HepG2 (cell line): ENCODE data around the gene PLEKHA8. TPM values are rescaled to one million over a fixed set of nuclear protein-coding genes. Genes with fewer than 3 reads are reported as not detected.
A peak's percentile ranks its signal among the peaks of the same experiment; 100 is the strongest.

Experiments used
- ATAC-seq: fragments of 200-7000 bp; cut with Tn5 transposase; 3 replicates; pipeline ENCODE4 v1.9.1; 2020; ENCODE audit warnings: mild to moderate bottlenecking, moderate library complexity
- BruUV-seq: library from RNA; stranded (reverse); fragments of 400-500 nt; replicated peaks from 2 replicates; lab custom pipeline; 2021; lab: Mats Ljungman, UMichigan
- CTCF ChIA-PET: fragments of 300-600 bp; formaldehyde crosslinking; extraction: SDS; loops from one replicate; lab custom pipeline; 2021; ENCODE audit warnings: low total read pairs, inconsistent platforms, low intra/inter-chr PET ratio; lab: Yijun Ruan, JAX
- POLR2A ChIA-PET: fragments of 350-600 bp; sonication (Branson Sonifier 250); formaldehyde crosslinking; loops from one replicate; lab custom pipeline; 2020; ENCODE audit warnings: antibody characterized with exemption, inconsistent platforms; lab: Yijun Ruan, JAX
- DNase-seq: peaks from one replicate; pipeline ENCODE4 v3.0.0-alpha.2; 2015; ENCODE audit warnings: low spot score
- FAIRE-seq: peaks from 3 replicates; lab custom pipeline; 2011; peaks lifted over from hg19 to GRCh38; lab: Jason Lieb, UNC
- H2AFZ ChIP-seq: one replicate; pipeline ENCODE4 v1.6.1; 2011; ENCODE audit warnings: low read length, inconsistent platforms
- H3K27ac ChIP-seq: fragments of 300-600 bp; 3 replicates; pipeline ENCODE4 v1.8.0; 2011; ENCODE audit warnings: mixed run types, mild to moderate bottlenecking, mixed read lengths, low read length, inconsistent platforms; ENCODE audit not compliant: insufficient read depth; ENCODE audit errors: extremely low read length
- H3K27me3 ChIP-seq, 2 experiments: fragments of 200-600 bp in 1 of 2; 2 replicates in 1 of 2; 3 replicates in 1 of 2; pipeline versions ENCODE4 v1.6.0 to v1.8.0; 2011; ENCODE audit warnings: low read length in 2 of 2, mild to moderate bottlenecking in 2 of 2, moderate library complexity in 2 of 2, inconsistent platforms in 1 of 2; ENCODE audit not compliant: insufficient read depth in 2 of 2, control insufficient read depth in 1 of 2
- H3K36me3 ChIP-seq, 2 experiments: fragments of 200-600 bp in 1 of 2; replicated peaks in 1 of 2; 2 replicates in 1 of 2; 3 replicates in 1 of 2; pipeline versions ENCODE4 v1.5.1 to v1.8.0; 2011; ENCODE audit warnings: low read length in 2 of 2, inconsistent platforms in 1 of 2; ENCODE audit not compliant: insufficient read depth in 2 of 2, control insufficient read depth in 1 of 2
- H3K4me1 ChIP-seq: 2 replicates; pipeline ENCODE4 v1.5.1; 2012; ENCODE audit warnings: low read length, inconsistent platforms; ENCODE audit not compliant: insufficient read depth
- H3K4me2 ChIP-seq: 2 replicates; pipeline ENCODE4 v1.6.0; 2011; ENCODE audit warnings: low read depth, low read length, inconsistent platforms
- H3K4me3 ChIP-seq, 3 experiments: fragments of 200-600 bp in 1 of 3; sonication (generic), shearing (Covaris generic) in 1 of 3; replicated peaks in 1 of 3; 2 replicates each; pipeline ENCODE4 v1.5.1; 2011 to 2016; ENCODE audit warnings: low read length in 3 of 3, inconsistent platforms in 2 of 3, low read depth in 2 of 3, mild to moderate bottlenecking in 2 of 3, control low read depth in 1 of 3, mixed read lengths in 1 of 3; ENCODE audit not compliant: insufficient read depth in 1 of 3
- H3K79me2 ChIP-seq: one replicate; pipeline ENCODE4 v1.6.1; 2011; ENCODE audit warnings: low read length, inconsistent platforms; ENCODE audit not compliant: insufficient read depth
- H3K9ac ChIP-seq: 2 replicates; pipeline ENCODE4 v1.6.0; 2011; ENCODE audit warnings: mild to moderate bottlenecking, low read depth, low read length, inconsistent platforms; ENCODE audit not compliant: insufficient read depth
- H3K9me3 ChIP-seq: 2 replicates; pipeline ENCODE4 v1.5.1; 2012; ENCODE audit warnings: mild to moderate bottlenecking, low read length
- H4K20me1 ChIP-seq: 2 replicates; pipeline ENCODE4 v1.6.0; 2011; ENCODE audit warnings: inconsistent platforms, mild to moderate bottlenecking, low read length, moderate library complexity; ENCODE audit not compliant: insufficient read depth
- E2F1 ChIP-seq: sonication (generic); formaldehyde crosslinking; IDR thresholded peaks from 2 replicates; pipeline ENCODE4 v1.5.0; 2020; ENCODE audit warnings: missing genetic modification reagents
- FOXA1 ChIP-seq, 2 experiments: fragments of 450-650 bp in 1 of 2; sonication (generic) in 1 of 2; formaldehyde crosslinking in 1 of 2; IDR thresholded peaks; 2 replicates each; pipeline versions ENCODE4 v1.4.0 to v1.6.1; 2016 to 2020; ENCODE audit warnings: missing genetic modification reagents in 1 of 2
- GFI1 ChIP-seq: sonication (generic); formaldehyde crosslinking; IDR thresholded peaks from 2 replicates; pipeline ENCODE4 v1.5.0; 2020; ENCODE audit warnings: missing genetic modification reagents, mild to moderate bottlenecking, borderline replicate concordance
- HBP1 ChIP-seq: IDR thresholded peaks from 2 replicates; pipeline ENCODE4 v1.6.1; 2016; ENCODE audit warnings: low read depth, control low read depth
- HMG20A ChIP-seq: IDR thresholded peaks from 2 replicates; pipeline ENCODE4 v1.6.1; 2016; ENCODE audit warnings: borderline replicate concordance
- HMGA1 ChIP-seq: sonication (generic); formaldehyde crosslinking; conservative IDR thresholded peaks from 2 replicates; pipeline ENCODE4 v1.4.0; 2020; ENCODE audit warnings: missing genetic modification reagents
- POGZ ChIP-seq: sonication (generic); formaldehyde crosslinking; IDR thresholded peaks from 2 replicates; pipeline ENCODE4 v1.4.0; 2020; ENCODE audit warnings: mild to moderate bottlenecking, missing genetic modification reagents
- RBFOX2 ChIP-seq: fragments of 200-400 bp; formaldehyde crosslinking; IDR thresholded peaks from 2 replicates; pipeline ENCODE4 v1.6.1; 2017; ENCODE audit warnings: low read depth, mild to moderate bottlenecking, low read length
- REXO4 ChIP-seq: sonication (generic); formaldehyde crosslinking; IDR thresholded peaks from 2 replicates; pipeline ENCODE4 v1.8.0; 2022; ENCODE audit warnings: missing genetic modification reagents, mild to moderate bottlenecking, borderline replicate concordance
- RNF219 ChIP-seq: sonication (generic); formaldehyde crosslinking; IDR thresholded peaks from 2 replicates; pipeline ENCODE4 v1.5.0; 2020; ENCODE audit warnings: mild to moderate bottlenecking, missing genetic modification reagents
- SNRNP70 ChIP-seq: fragments of 200-400 bp; formaldehyde crosslinking; IDR thresholded peaks from 2 replicates; pipeline ENCODE4 v1.6.1; 2017; ENCODE audit warnings: mild to moderate bottlenecking, low read depth, low read length, moderate library complexity
- SRY ChIP-seq: sonication (generic); formaldehyde crosslinking; IDR thresholded peaks from 2 replicates; pipeline ENCODE4 v1.8.0; 2022; ENCODE audit warnings: mild to moderate bottlenecking, missing genetic modification reagents
- YEATS4 ChIP-seq: sonication (generic); formaldehyde crosslinking; IDR thresholded peaks from 2 replicates; pipeline ENCODE4 v1.4.0; 2020; ENCODE audit warnings: missing genetic modification reagents, borderline replicate concordance
- ZBTB7A ChIP-seq: sonication (generic); formaldehyde crosslinking; IDR thresholded peaks from 2 replicates; pipeline ENCODE4 v1.8.0; 2022; ENCODE audit warnings: mild to moderate bottlenecking, missing genetic modification reagents
- ZFP62 ChIP-seq: sonication (generic); formaldehyde crosslinking; IDR thresholded peaks from 2 replicates; pipeline ENCODE4 v1.4.0; 2020; ENCODE audit warnings: missing genetic modification reagents
- ZKSCAN5 ChIP-seq: sonication (generic); formaldehyde crosslinking; IDR thresholded peaks from 2 replicates; pipeline ENCODE4 v1.5.1; 2020; ENCODE audit warnings: mild to moderate bottlenecking, missing genetic modification reagents
- ZNF224 ChIP-seq: sonication (generic); formaldehyde crosslinking; IDR thresholded peaks from 2 replicates; pipeline ENCODE4 v1.5.0; 2020; ENCODE audit warnings: mild to moderate bottlenecking, missing genetic modification reagents
- ZNF775 ChIP-seq: sonication (generic); formaldehyde crosslinking; IDR thresholded peaks from 2 replicates; pipeline ENCODE4 v1.4.0; 2020; ENCODE audit warnings: missing genetic modification reagents, mild to moderate bottlenecking, moderate library complexity, borderline replicate concordance
- WGBS: methylation state at CpG from one replicate; pipeline ENCODE4 v1.1.6; 2017; ENCODE audit warnings: low lambda C conversion rate; 5-methylcytosine and 5-hydroxymethylcytosine counted together
- in situ Hi-C: cut with HindIII; loops from 2 replicates; pipeline ENCODE4 v1.10.0; 2017; ENCODE audit warnings: low pct_unique_long_range_greater_than_20kb; ENCODE audit not compliant: extremely low pct_ligation_motif_present
- intact Hi-C: fragments of 100-400 bp; cut with micrococcal nuclease; formaldehyde crosslinking; loops from one replicate; pipeline ENCODE4 v1.10.0; 2022; ENCODE audit not compliant: unreplicated experiment
- polyA plus RNA-seq, 8 experiments: library from polyadenylated mRNA; depleted of rRNA in 3 of 8; stranded (reverse) in 7 of 8; unstranded in 1 of 8; fragments of >200 nt; fragmentation: Illumina TruSeq in 4 of 8; extraction: Trizol in 4 of 8; gene quantifications; 2 replicates each; pipeline versions ENCODE4 v1.2.1 to v1.2.3, GENCODE V29; 2011 to 2016; ENCODE audit warnings: low read depth in 4 of 8, missing spikeins in 1 of 8, mixed read lengths in 1 of 8; ENCODE audit not compliant: insufficient read depth in 1 of 8
- total RNA-seq, 5 experiments: library from RNA; depleted of rRNA; stranded (reverse); fragments of >200 nt; fragmentation: Illumina TruSeq; extraction: Trizol; gene quantifications; 2 replicates each; pipeline ENCODE4 v1.2.3, GENCODE V29; 2016; ENCODE audit warnings: low read depth in 1 of 5

Gene PLEKHA8
- total and polyA plus RNA-seq, 2 of the 13 experiments (the other 11 are each of a cell fraction or from before 2014, with no cell fraction given): 12.5 to 26.4 TPM

GRCh38 chr7:29987083-29987482 lies 41.1 kb upstream of the PLEKHA8 start (continued):
- TF ChIP-seq SNRNP70 (no peak), ZNF775 (CRISPR knock-in tag) (no peak), E2F1 (no peak), RBFOX2 (no peak)

- Histone ChIP-seq H3K9me3 (no peaks in the 10 kb centered on the region), H4K20me1 (peaks cover 4% of the 10 kb centered on the region; the same call in 1 of the 2 replicates), H3K27me3 (no peaks in the 10 kb centered on the region), H2AFZ (no peak overlapping the region), H3K4me2 (peak overlapping the region; percentile 94), H3K27ac (peak overlapping the region; percentile 86), H3K4me1 (peaks cover 37% of the 10 kb centered on the region), H3K79me2 (peaks cover 53% of the 10 kb centered on the region), H3K4me3 (peak overlapping the region; percentile 96 to 99 (median 97)), H3K9ac (peak overlapping the region; percentile 89), H3K36me3 (peaks cover 0 to 2% of the 10 kb centered on the region in 2 experiments; a peak in 1 of 5 replicates)
- DNase-seq (peak; percentile 92), FAIRE-seq (peak; percentile 63), ATAC-seq (peak; percentile 59)
- ChIA-PET POLR2A (interaction anchor here (0.7 to 2.5 kb wide), 7 partner anchors 11 to 606 kb away, joined by 3 to 22 read pairs (median 4); partner anchors contain the start of genes FKBP14, GARS1 and PLEKHA8), CTCF (no interaction called here)
- in situ Hi-C loops: loop anchor here (5.0 kb wide), 1 partner anchor 39 kb away; the partner anchor contains the start of genes FKBP14 and PLEKHA8
- 6% methylated on average over 7 of the region's 8 CpGs for WGBS
- no TSS peak for BruUV-seq
- intact Hi-C loops: loop anchor here (1.0 to 2.0 kb wide), 2 partner anchors 40 to 75 kb away; partner anchors contain the start of gene PLEKHA8
- TF ChIP-seq SRY (CRISPR knock-in tag) (no peak), ZFP62 (CRISPR knock-in tag) (no peak), REXO4 (no peak), ZKSCAN5 (CRISPR knock-in tag) (no peak), RNF219 (CRISPR knock-in tag) (no peak; the same call in 1 of the 2 replicates), HBP1 (no peak), GFI1 (0 out of 2 replicates have a peak, but pooled peaks have one; percentile 70), ZNF224 (CRISPR knock-in tag) (no peak), YEATS4 (CRISPR knock-in tag) (peak; percentile 6; the same call in 1 of the 2 replicates), POGZ (CRISPR knock-in tag) (no peak; the same call in none of the 2 replicates), FOXA1 (IDR thresholded peaks at IDR 0.05) (no peak), FOXA1 (CRISPR knock-in tag; IDR thresholded peaks at IDR 0.05) (peak; percentile 76), HMGA1 (CRISPR knock-in tag) (no peak), ZBTB7A (CRISPR knock-in tag) (no peak), HMG20A (CRISPR knock-in tag) (peak; percentile 75; the same call in 1 of the 2 replicates)
Observed at GRCh38 chr7:29987811-29988317, 40.3 kb upstream of the PLEKHA8 start.
